HG03565 (cell line): ENCODE results near the gene DEK.
"Not testable (repeated sequence)": the region's sequence is repeated elsewhere in the genome, so short reads cannot be mapped to it uniquely, and the experiment has no call there.

Source experiments
- ATAC-seq: cut with Tn5 transposase; IDR thresholded peaks from one replicate; pipeline ENCODE4 v1.9.1; 2021; ENCODE audit warnings: mild to moderate bottlenecking, moderate library complexity; ENCODE audit not compliant: unreplicated experiment

DEK gene

GRCh38 chr6:18241208-18242038, 22.9 kb downstream of the DEK start:
- no peak for ATAC-seq

- no peak for ATAC-seq
Observed at GRCh38 chr6:18240230-18240629, 24.1 kb downstream of the DEK start.

- ATAC-seq: no peak
Observed at GRCh38 chr6:18237167-18237566, 27.2 kb downstream of the DEK start.

GRCh38 chr6:18235524-18235923, 28.8 kb downstream of the DEK start:
- ATAC-seq: no peak

GRCh38 chr6:18234564-18234963, 29.8 kb downstream of the DEK start:
- no peak for ATAC-seq

- not testable (repeated sequence) for ATAC-seq
Observed at GRCh38 chr6:18233770-18234169, 30.6 kb downstream of the DEK start.

GRCh38 chr6:18231856-18232255, 32.5 kb downstream of the DEK start:
- ATAC-seq: not testable (repeated sequence)

GRCh38 chr6:18228590-18228989, 35.7 kb downstream of the DEK start:
- not testable (repeated sequence) for ATAC-seq

- ATAC-seq: not testable (repeated sequence)
Observed at GRCh38 chr6:18227166-18227565, 37.2 kb downstream of the DEK start.

GRCh38 chr6:18226451-18227105, 37.8 kb downstream of the DEK start:
- ATAC-seq: not testable (repeated sequence)

- ATAC-seq: no peak
Observed at GRCh38 chr6:18221288-18221615, 43.1 kb downstream of the DEK start.

GRCh38 chr6:18219591-18219990, 44.7 kb downstream of the DEK start:
- ATAC-seq: no peak

- no peak for ATAC-seq
Observed at GRCh38 chr6:18218233-18218632, 46.1 kb downstream of the DEK start.

GRCh38 chr6:18216411-18216810, 47.9 kb downstream of the DEK start:
- peak; percentile 41 for ATAC-seq

GRCh38 chr6:18215436-18215835, 48.9 kb downstream of the DEK start:
- no peak for ATAC-seq

- ATAC-seq: no peak
Observed at GRCh38 chr6:18214003-18214402, 50.3 kb downstream of the DEK start.

- no peak for ATAC-seq
Observed at GRCh38 chr6:18213439-18213838, 50.9 kb downstream of the DEK start.

- no peak for ATAC-seq
Observed at GRCh38 chr6:18212231-18212630, 52.1 kb downstream of the DEK start.

GRCh38 chr6:18211338-18211737, 53.0 kb downstream of the DEK start:
- ATAC-seq: peak; percentile 96

GRCh38 chr6:18210707-18211106, 53.6 kb downstream of the DEK start:
- ATAC-seq: no peak

- no peak for ATAC-seq
Observed at GRCh38 chr6:18209539-18210197, 54.7 kb downstream of the DEK start.

GRCh38 chr6:18208778-18209177, 55.6 kb downstream of the DEK start:
- not testable (repeated sequence) for ATAC-seq
